ENCODE results near the gene PTPRK.

GRCh38 chr6:128528241-128528640 is 7.8 kb upstream of the PTPRK start:
- no peak for TF ChIP-seq CTCF (IDR thresholded peaks at IDR 0.05)
- no peak for TF ChIP-seq POLR2A (IDR thresholded peaks at IDR 0.05)
